Left cardiac atrium (tissue), 4 donors: ENCODE measurements around the gene WDHD1. TPM values are rescaled to one million over a fixed set of nuclear protein-coding genes. Genes with fewer than 3 reads are reported as not detected.
"Not testable (repeated sequence)": the region's sequence is repeated elsewhere in the genome, so short reads cannot be mapped to it uniquely, and the experiment has no call there.

Experiments
- ATAC-seq, 2 donors: fragments of 200-7000 bp; cut with Tn5 transposase; one replicate each; pipeline ENCODE4 v1.9.1; 2020; ENCODE audit warnings: mild to moderate bottlenecking in 2 of 2, moderate library complexity in 2 of 2
- DNase-seq: peaks from one replicate; pipeline ENCODE4 v3.0.0-alpha.2; 2020
- intact Hi-C, 2 donors: fragments of 100-400 bp; cut with DNase I; formaldehyde crosslinking; loops; one replicate each; pipeline versions ENCODE4 v1.14.1 to v1.15.1; 2022 to 2023
- total RNA-seq, 2 donors: library from RNA; stranded (reverse); fragmentation: NEBNext Ultra II Directional; extraction: Animal tissue kit (Norgen Biotek cat#: 25700); gene quantifications; one replicate each; pipeline ENCODE4 v1.2.1, GENCODE V29; 2021
- donor health status: DM: no; HTN: yes; CAD: no.
- donor health status: DM: no; HTN: yes; CAD: no; lungs with severe emphysema.
- donor health status: DM: yes; HTN: yes; CAD: no.
- donor health status: Dilated cardiomyopathy.

The WDHD1 gene
- total RNA-seq, 2 donors from 2014 or later = 2.6 TPM

DNA sequence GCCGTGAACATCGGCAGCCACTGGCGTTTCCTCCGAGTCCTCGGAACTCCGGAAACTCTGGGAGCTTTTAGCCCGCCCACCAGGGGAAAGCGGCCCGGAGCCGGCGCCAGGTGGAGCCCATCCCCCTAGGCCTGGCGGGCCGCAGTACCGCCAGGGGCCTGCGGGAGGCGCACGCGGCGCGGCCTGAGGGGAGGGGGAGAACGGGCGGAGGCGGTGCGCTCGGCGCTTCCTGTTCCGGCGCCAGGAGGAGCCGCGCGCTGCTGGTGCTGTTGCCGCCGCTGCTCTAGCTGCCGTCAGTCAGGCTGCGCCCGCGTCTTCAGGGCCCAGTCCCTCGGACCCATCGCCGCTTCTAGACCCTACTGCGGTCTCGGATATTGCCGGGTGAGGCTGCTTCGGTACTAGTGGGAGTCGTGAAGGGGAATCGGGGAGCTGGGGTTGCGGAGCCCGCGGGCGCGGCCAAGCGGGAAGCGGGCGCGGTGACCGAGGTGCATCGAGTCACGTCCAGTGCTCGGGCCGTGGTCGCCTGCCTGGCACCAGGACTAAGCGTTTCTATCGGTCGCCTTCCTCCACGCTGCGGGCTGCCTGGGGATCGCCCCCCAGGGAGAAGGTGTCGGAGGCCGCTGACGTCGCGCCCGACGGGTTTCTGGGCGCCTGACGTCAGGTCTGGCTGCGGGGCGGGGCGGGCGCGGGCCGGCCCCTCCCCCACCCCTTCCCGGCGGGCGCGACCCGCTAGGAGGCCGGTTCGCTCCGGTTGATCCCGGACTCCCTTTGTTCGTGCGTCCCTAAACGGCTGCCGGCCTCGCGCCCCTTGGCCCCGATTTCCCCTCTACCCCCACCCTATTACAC, 24.7 kb upstream of the WDHD1 start, which contains the start of gene MAPK1IP1L:
MAPK1IP1L (plus strand) TSS at position 225 of the 846 bp plus-strand sequence. CDS start 10,037 bp downstream, outside the sequence.
- ATAC-seq = peak; percentile 98
- intact Hi-C loops = loop anchor here in 1 of 2 donors (1.0 kb wide), 1 partner anchor 24 kb away; the partner anchor contains the start of genes SOCS4 and WDHD1
- DNase-seq = peak; percentile 92

DNA sequence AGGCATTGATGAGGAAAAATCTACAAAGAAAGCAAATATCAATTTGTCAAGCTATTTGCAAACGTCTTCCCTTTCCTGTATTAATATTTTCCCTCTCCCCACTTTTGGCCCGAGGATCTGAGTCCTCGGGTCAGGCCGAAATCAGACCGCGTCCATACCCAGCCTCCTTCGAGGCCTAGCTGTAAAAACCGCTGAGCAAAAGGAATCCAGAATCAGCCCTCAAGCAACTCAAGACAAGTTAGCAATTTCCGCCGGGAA, 24.2 kb upstream of the WDHD1 start:
- DNase-seq = no peak
- no peak for ATAC-seq
- intact Hi-C loops = loop anchor here in 1 of 2 donors (1.0 kb wide), 1 partner anchor 24 kb away; the partner anchor contains the start of genes SOCS4 and WDHD1

GRCh38 chr14:55048900-55049436, 22.1 kb upstream of the WDHD1 start:
- no peak for ATAC-seq
- intact Hi-C loops = no loop called here
- no peak for DNase-seq

GRCh38 chr14:55047301-55048053, 20.6 kb upstream of the WDHD1 start:
- ATAC-seq = no peak
- DNase-seq = no peak
- intact Hi-C loops = no loop called here

- intact Hi-C loops = no loop called here
- ATAC-seq (no peak), DNase-seq (no peak)
These were observed 18.2 kb upstream of the WDHD1 start for GRCh38 chr14:55045087-55045486.

- intact Hi-C loops = no loop called here
- ATAC-seq (no peak), DNase-seq (no peak)
These were observed 16.6 kb upstream of the WDHD1 start for GRCh38 chr14:55043528-55043927.

- intact Hi-C loops = no loop called here
- ATAC-seq (no peak), DNase-seq (no peak)
These were observed 11.8 kb upstream of the WDHD1 start for GRCh38 chr14:55038708-55039107.

DNA sequence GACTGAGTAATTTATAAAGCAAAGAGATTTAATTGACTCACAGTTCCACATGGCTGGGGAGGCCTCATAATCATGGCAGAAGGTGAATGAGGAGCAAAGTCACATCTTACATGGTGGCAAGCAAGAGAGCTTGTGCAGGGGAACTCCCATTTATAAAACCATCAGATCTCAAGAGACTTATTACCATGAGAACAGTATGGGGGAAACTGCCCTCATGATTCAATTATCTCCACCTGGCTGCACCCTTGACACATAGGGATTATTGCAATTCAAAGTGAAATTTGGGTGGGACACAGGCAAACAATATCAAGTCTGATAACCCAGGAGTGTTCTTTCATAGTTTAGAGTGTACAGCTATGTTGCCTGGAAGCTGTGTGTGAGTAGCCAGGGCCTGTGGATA, 11.1 kb upstream of the WDHD1 start:
- ATAC-seq, DNase-seq, intact Hi-C loops: not testable (repeated sequence)

GRCh38 chr14:55031190-55031589, 4.3 kb upstream of the WDHD1 start:
- DNase-seq = no peak
- ATAC-seq = no peak
- intact Hi-C loops = no loop called here

- intact Hi-C loops = no loop called here
- DNase-seq (no peak), ATAC-seq (no peak)
These were observed 1.6 kb upstream of the WDHD1 start for GRCh38 chr14:55028476-55028875.

DNA sequence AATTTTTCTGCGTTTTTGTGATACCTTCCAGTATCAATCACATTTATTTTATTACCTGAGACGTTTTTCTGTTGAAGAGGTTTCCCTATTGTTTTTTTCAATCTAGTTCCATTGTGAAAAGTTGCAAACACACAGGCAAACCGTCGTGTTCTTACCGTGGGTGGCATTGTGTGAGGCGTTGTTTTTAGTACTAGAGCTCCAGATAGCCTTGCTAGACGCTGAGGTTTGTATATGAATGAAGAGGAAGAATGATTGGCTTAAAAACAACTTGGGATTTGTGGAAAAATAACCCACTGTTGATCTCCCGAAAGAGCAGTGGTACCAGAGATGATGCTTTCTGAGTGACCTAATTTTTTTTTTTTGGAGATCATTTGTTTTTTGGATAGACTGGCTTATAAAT, 1.2 kb upstream of the WDHD1 start:
- intact Hi-C loops = no loop called here
- no peak for ATAC-seq
- no peak for DNase-seq

GRCh38 chr14:55026441-55026792, 482 bp downstream of the WDHD1 start:
- intact Hi-C loops = no loop called here
- DNase-seq (no peak), ATAC-seq (no peak)

GRCh38 chr14:55025948-55026347, 951 bp downstream of the WDHD1 start:
- intact Hi-C loops = no loop called here
- ATAC-seq (no peak), DNase-seq (no peak)

GRCh38 chr14:55024365-55024764, 2.5 kb downstream of the WDHD1 start:
- intact Hi-C loops, DNase-seq, ATAC-seq: not testable (repeated sequence)

GRCh38 chr14:55019968-55020554, 6.8 kb downstream of the WDHD1 start:
- intact Hi-C loops = no loop called here
- DNase-seq = no peak
- ATAC-seq = no peak

- DNase-seq = no peak
- no peak for ATAC-seq
- intact Hi-C loops = no loop called here
These were observed 11.9 kb downstream of the WDHD1 start for GRCh38 chr14:55015006-55015405.

DNA sequence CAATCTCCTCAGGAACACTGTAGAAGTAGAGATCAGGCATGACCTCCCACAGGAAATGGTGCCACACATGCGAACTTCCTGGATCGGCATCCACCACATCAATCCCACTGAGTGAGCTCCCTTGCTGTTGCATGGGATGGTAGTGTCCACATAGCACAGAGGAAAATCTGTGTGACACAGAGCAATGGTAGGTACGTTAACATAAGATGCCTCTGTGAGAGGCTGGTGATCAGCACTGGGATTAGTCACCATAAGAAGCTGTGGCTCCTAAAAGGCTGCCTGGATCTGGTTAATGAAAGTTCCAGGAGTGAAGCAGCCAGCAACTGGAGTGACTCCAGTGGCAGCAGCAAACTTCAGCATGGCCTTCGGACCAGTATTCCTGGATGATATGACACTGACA, 21.8 kb downstream of the WDHD1 start:
- no peak for DNase-seq
- ATAC-seq = no peak
- intact Hi-C loops = no loop called here

DNA sequence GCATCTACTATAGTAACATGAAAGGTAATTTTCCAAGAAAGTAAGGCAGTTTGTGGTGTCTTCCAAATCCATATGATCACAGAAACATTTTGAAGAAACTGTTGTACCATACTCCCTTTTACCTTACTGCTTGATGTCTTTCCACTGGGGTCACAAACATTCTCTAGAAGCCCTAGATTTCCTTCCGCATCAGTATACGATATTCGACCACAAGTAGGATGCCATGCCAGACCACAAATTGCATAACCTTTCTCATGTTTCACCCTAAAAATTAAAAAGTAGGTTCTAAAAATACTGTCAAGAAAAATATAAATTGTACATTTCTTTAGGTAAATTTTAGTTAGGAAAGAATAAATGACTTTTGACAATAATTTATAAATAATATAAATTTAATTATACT, 26.5 kb downstream of the WDHD1 start:
- no peak for ATAC-seq
- intact Hi-C loops = no loop called here
- DNase-seq = no peak

DNA sequence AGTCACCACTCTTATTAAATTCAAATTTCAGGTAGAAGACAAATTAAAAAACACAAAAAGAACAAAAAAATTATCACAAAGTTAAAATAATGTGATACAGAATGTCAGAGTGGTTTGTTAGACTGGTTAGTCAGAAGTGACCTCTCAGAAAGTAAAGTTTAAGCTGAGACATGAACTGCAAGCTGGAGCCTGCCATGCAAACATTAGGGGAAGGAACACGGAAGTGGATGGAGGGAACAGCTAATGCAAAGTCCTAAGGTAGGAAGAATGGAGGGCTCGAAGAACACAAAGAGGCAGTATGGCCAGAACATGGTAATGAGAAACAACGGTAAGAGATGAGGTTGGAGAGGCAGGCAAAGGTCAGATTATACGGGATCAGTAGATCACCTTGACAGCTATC, 41.7 kb downstream of the WDHD1 start:
- no peak for ATAC-seq
- no peak for DNase-seq
- intact Hi-C loops = no loop called here

GRCh38 chr14:54981698-54982097, 45.2 kb downstream of the WDHD1 start:
- intact Hi-C loops = no loop called here
- ATAC-seq (no peak), DNase-seq (no peak)
